OCI-LY3 (cell line): ENCODE results near the gene STKLD1.

ENCODE experiments used
- H2AFZ ChIP-seq: fragments of 200-600, 300-600 bp; shearing (Covaris generic); 2 replicates; pipeline ENCODE4 v1.6.0; 2014; ENCODE audit warnings: antibody characterized with exemption, low read depth, low read length
- H3K27ac ChIP-seq: fragments of 200-600, 300-600 bp; sonication (generic); 2 replicates; pipeline ENCODE4 v1.5.1; 2014; ENCODE audit warnings: mild to moderate bottlenecking, low read length, moderate library complexity, mixed read lengths
- H3K27me3 ChIP-seq: fragments of 200-600, 300-600 bp; sonication (generic); 2 replicates; pipeline ENCODE4 v1.6.1; 2014; ENCODE audit warnings: low read depth, low read length, mixed read lengths
- H3K36me3 ChIP-seq: fragments of 200-600, 300-600 bp; sonication (generic); replicated peaks from 2 replicates; pipeline ENCODE3; 2014; ENCODE audit warnings: low read depth, low read length, mixed read lengths
- H3K4me1 ChIP-seq: fragments of 300-600, 200-600 bp; sonication (generic); 2 replicates; pipeline ENCODE4 v1.6.1; 2014; ENCODE audit warnings: low read length, mixed read lengths
- H3K4me2 ChIP-seq: fragments of 200-600, 300-600 bp; sonication (generic); 2 replicates; pipeline ENCODE4 v1.6.1; 2014; ENCODE audit warnings: low read length, mixed read lengths
- H3K4me3 ChIP-seq: fragments of 300-600, 200-600 bp; sonication (generic); 2 replicates; pipeline ENCODE4 v1.5.1; 2014; ENCODE audit warnings: antibody characterized with exemption, mild to moderate bottlenecking, low read length, moderate library complexity
- H3K79me2 ChIP-seq: fragments of 300-600, 200-600 bp; shearing (Covaris generic); 2 replicates; pipeline ENCODE4 v1.6.1; 2014; ENCODE audit warnings: mild to moderate bottlenecking, low read length, mixed read lengths
- H3K9ac ChIP-seq: fragments of 300-600, 200-600 bp; shearing (Covaris generic); 2 replicates; pipeline ENCODE4 v1.6.0; 2014; ENCODE audit warnings: mild to moderate bottlenecking, low read length, moderate library complexity
- H3K9me3 ChIP-seq: fragments of 200-600, 300-600 bp; shearing (Covaris generic); 2 replicates; pipeline ENCODE4 v1.6.1; 2014; ENCODE audit warnings: low read length, mixed read lengths; ENCODE audit not compliant: insufficient read depth
- H4K20me1 ChIP-seq: fragments of 200-600, 300-600 bp; sonication (generic); 2 replicates; pipeline ENCODE4 v1.6.1; 2016; ENCODE audit warnings: low read length, mixed read lengths; ENCODE audit not compliant: insufficient read depth
- CTCF ChIP-seq: fragments of 200-600, 300-600 bp; sonication (generic); IDR thresholded peaks from 2 replicates; pipeline ENCODE4 v1.5.1; 2014; ENCODE audit warnings: antibody characterized with exemption, low read length, low read depth
- EZH2phosphoT487 ChIP-seq: fragments of 200-600 bp; shearing (Covaris generic); IDR thresholded peaks from 2 replicates; pipeline ENCODE4 v1.6.1; 2018; ENCODE audit warnings: antibody characterized with exemption, mixed run types, low read depth

Gene STKLD1

GRCh38 chr9:133405508-133406438 lies 29.6 kb downstream of the STKLD1 start:
- Histone ChIP-seq H2AFZ (no peak overlapping the region), H3K36me3 (peaks cover 41% of the 10 kb centered on the region), H3K4me3 (no peak overlapping the region), H3K27ac (no peak overlapping the region), H3K9me3 (no peaks in the 10 kb centered on the region), H3K79me2 (no peaks in the 10 kb centered on the region), H3K27me3 (no peaks in the 10 kb centered on the region), H3K4me2 (no peak overlapping the region), H4K20me1 (no peaks in the 10 kb centered on the region), H3K4me1 (no peaks in the 10 kb centered on the region), H3K9ac (no peak overlapping the region)
- TF ChIP-seq CTCF (no peak), EZH2phosphoT487 (no peak)

GRCh38 chr9:133406480-133407307 lies 30.5 kb downstream of the STKLD1 start:
- H3K79me2 ChIP-seq = no peaks in the 10 kb centered on the region
- no peaks in the 10 kb centered on the region for H4K20me1 ChIP-seq
- no peaks in the 10 kb centered on the region for H3K4me1 ChIP-seq
- H3K9ac ChIP-seq = no peak overlapping the region
- H3K4me3 ChIP-seq = no peak overlapping the region
- TF ChIP-seq CTCF = peak; percentile 91
- no peak for TF ChIP-seq EZH2phosphoT487
- H3K9me3 ChIP-seq = no peaks in the 10 kb centered on the region
- H2AFZ ChIP-seq = no peak overlapping the region
- H3K27me3 ChIP-seq = no peaks in the 10 kb centered on the region
- H3K36me3 ChIP-seq = peaks cover 48% of the 10 kb centered on the region
- H3K27ac ChIP-seq = no peak overlapping the region
- H3K4me2 ChIP-seq = no peak overlapping the region

- Histone ChIP-seq H3K27ac (no peak overlapping the region), H3K9ac (no peak overlapping the region), H3K79me2 (no peaks in the 10 kb centered on the region), H2AFZ (no peak overlapping the region), H3K27me3 (no peaks in the 10 kb centered on the region), H3K4me2 (no peak overlapping the region), H3K9me3 (no peaks in the 10 kb centered on the region), H3K4me3 (no peak overlapping the region), H3K4me1 (no peaks in the 10 kb centered on the region), H4K20me1 (no peaks in the 10 kb centered on the region), H3K36me3 (peaks cover 53% of the 10 kb centered on the region)
- no peak for TF ChIP-seq EZH2phosphoT487
- TF ChIP-seq CTCF = no peak
These were observed 31.9 kb downstream of the STKLD1 start for GRCh38 chr9:133408042-133408441.

GRCh38 chr9:133415170-133415569 lies 39.0 kb downstream of the STKLD1 start:
- no peak overlapping the region for H2AFZ ChIP-seq
- H3K27me3 ChIP-seq = no peaks in the 10 kb centered on the region
- peaks cover 63% of the 10 kb centered on the region for H3K79me2 ChIP-seq
- no peak overlapping the region for H3K4me2 ChIP-seq
- no peak overlapping the region for H3K9ac ChIP-seq
- no peak overlapping the region for H3K27ac ChIP-seq
- H4K20me1 ChIP-seq = 0 out of 2 replicates have a peak, but pooled peaks cover 3% of the 10 kb centered on the region
- no peak overlapping the region for H3K4me3 ChIP-seq
- H3K9me3 ChIP-seq = no peaks in the 10 kb centered on the region
- TF ChIP-seq EZH2phosphoT487 (no peak), CTCF (no peak)
- H3K36me3 ChIP-seq = peaks cover 38% of the 10 kb centered on the region
- H3K4me1 ChIP-seq = peaks cover 25% of the 10 kb centered on the region
